Fibroblast of mammary gland (primary cell): Measurements from ENCODE around the gene MYOZ3.

Source experiments
- DNase-seq: peaks from one replicate; pipeline ENCODE4 v3.0.0-alpha.2; 2010; ENCODE audit warnings: low read depth
- H3K4me3 ChIP-seq: 2 replicates; pipeline ENCODE4 v1.5.1; 2011; ENCODE audit warnings: low read depth, mild to moderate bottlenecking, low read length, moderate library complexity; ENCODE audit not compliant: control insufficient read depth
- TF ChIP-seq, protein P1 (sequence below): conservative IDR thresholded peaks from 2 replicates; pipeline ENCODE4 v1.5.1; 2011; ENCODE audit warnings: low read depth, low read length, inconsistent platforms; ENCODE audit not compliant: control insufficient read depth, insufficient read depth

MYOZ3 gene

DNA sequence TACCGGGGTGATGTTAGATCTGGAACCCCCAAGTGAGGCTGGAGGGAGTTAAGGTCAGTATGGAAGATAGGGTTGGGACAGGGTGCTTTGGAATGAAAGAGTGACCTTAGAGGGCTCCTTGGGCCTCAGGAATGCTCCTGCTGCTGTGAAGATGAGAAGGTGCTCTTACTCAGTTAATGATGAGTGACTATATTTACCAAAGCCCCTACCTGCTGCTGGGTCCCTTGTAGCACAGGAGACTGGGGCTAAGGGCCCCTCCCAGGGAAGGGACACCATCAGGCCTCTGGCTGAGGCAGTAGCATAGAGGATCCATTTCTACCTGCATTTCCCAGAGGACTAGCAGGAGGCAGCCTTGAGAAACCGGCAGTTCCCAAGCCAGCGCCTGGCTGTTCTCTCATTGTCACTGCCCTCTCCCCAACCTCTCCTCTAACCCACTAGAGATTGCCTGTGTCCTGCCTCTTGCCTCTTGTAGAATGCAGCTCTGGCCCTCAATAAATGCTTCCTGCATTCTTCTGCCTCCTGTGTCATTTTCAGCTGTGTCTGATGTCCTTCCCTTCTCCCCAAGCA lies 2.3 kb upstream of the MYOZ3 start:
- no peak overlapping the region for H3K4me3 ChIP-seq
- no peak for DNase-seq
- TF ChIP-seq, protein P1, sequence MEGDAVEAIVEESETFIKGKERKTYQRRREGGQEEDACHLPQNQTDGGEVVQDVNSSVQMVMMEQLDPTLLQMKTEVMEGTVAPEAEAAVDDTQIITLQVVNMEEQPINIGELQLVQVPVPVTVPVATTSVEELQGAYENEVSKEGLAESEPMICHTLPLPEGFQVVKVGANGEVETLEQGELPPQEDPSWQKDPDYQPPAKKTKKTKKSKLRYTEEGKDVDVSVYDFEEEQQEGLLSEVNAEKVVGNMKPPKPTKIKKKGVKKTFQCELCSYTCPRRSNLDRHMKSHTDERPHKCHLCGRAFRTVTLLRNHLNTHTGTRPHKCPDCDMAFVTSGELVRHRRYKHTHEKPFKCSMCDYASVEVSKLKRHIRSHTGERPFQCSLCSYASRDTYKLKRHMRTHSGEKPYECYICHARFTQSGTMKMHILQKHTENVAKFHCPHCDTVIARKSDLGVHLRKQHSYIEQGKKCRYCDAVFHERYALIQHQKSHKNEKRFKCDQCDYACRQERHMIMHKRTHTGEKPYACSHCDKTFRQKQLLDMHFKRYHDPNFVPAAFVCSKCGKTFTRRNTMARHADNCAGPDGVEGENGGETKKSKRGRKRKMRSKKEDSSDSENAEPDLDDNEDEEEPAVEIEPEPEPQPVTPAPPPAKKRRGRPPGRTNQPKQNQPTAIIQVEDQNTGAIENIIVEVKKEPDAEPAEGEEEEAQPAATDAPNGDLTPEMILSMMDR = no peak

DNA sequence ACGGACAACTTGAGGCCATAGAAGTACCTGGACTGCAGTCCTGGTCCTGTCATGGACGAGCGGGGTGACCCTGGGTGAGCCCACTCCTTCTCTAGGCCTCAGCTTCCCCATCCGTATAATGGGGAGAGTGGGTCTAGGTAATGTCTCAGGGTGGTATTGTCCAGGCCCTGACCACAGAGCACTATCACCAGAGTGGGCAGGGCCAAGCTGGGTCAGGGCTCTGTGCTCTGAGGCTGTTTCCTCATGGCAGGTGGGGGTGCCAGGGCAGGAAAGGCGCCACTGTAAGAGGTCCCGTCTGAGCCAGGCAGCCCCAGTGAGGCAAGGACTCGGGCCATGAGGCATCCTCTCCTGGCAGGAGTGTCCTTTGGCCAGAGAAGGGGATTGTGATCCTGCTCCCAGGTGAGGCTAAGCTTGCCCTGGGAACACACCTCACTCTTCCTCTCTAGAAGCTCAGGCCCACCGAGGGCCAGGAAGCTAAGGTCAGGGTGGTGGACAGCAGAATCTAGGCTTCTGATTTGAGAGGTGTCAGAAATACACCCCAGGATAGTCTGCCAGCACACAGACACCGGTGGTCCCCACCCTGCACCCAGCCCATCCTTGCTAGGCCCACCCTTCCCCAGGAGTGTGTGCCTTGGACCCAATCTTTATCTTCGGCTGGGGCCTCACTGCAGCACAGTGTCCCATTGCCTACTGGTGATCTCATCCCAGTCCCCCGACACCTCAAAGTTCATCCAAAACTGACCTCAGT lies 1.5 kb upstream of the MYOZ3 start:
- TF ChIP-seq, protein P1 = no peak
- no peak for DNase-seq
- no peak overlapping the region for H3K4me3 ChIP-seq

DNA sequence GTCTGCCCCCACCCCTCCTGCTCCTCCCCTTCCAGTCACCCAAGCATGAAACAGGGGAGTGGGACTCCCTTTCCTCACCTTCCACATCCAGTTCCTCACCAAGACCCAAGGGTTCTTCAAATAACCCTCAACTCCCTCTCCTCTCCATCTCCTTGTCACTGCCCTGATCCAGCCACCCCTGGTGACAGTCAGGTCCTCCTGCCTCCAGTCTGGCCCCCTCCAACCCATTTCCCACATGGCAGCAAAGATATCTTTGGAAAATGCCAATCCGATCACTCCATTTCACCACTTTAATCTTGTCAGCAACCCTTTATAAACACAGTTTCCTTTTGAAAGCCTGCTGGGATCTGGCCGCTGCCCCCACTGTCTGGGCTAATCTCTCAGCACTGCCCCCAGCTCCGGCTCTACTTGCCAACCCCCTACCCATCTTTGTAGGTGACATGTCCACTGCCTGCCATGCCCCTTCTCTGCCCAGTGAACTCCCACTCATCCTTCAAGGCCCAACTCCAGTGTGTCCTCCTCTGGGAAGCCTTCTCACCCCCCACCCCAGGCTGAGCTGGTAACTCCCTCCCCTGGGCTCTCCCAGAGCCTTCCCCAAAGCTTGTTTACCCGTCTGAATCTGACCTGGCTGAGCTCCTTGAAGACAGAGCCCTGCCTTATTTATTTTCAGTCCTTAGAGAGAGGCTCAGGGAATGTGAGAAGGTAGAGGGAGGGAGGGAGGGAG lies 781 bp upstream of the MYOZ3 start:
- TF ChIP-seq, protein P1 = no peak
- no peak for DNase-seq

DNA sequence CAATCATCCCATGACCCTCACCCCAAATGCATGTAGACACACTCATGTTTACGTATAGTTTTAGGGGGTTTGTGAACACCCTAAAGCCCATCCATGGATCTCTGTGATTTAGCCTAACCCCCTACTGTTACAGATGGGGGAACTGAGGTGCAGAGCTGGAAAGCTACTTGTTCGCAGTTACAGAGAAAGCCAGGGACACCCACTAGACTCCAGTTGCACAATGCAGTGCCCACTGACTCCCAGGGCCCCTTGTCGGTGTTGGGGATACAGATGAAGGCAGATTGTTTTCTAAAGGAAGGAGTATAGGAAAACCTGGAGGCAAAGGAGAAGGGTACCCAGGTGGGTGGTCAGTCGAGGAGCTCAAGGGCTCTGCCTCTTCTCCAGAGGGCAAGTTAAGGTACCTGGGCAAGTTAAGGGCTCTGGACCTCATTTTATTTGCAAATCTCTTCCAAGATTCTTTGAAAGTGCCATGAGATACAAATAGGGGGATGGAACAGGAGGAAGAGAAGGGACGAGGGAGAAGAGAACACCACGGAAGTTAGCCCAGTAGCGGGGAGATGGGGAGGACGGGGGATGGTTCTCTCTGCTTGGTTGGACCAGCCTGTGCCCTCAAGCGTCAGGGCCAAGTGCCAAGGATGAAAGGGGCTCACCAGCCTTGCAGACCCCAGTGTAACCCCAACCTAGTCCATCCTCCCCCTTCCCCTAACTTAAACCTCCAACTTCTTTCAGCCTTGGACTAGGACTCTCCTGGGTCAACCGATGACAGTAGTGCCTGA lies 958 bp downstream of the MYOZ3 start:
- no peak overlapping the region for H3K4me3 ChIP-seq
- TF ChIP-seq, protein P1 = no peak

More for the DNA sequence above, 781 bp upstream of the MYOZ3 start:
- no peak overlapping the region for H3K4me3 ChIP-seq

DNA sequence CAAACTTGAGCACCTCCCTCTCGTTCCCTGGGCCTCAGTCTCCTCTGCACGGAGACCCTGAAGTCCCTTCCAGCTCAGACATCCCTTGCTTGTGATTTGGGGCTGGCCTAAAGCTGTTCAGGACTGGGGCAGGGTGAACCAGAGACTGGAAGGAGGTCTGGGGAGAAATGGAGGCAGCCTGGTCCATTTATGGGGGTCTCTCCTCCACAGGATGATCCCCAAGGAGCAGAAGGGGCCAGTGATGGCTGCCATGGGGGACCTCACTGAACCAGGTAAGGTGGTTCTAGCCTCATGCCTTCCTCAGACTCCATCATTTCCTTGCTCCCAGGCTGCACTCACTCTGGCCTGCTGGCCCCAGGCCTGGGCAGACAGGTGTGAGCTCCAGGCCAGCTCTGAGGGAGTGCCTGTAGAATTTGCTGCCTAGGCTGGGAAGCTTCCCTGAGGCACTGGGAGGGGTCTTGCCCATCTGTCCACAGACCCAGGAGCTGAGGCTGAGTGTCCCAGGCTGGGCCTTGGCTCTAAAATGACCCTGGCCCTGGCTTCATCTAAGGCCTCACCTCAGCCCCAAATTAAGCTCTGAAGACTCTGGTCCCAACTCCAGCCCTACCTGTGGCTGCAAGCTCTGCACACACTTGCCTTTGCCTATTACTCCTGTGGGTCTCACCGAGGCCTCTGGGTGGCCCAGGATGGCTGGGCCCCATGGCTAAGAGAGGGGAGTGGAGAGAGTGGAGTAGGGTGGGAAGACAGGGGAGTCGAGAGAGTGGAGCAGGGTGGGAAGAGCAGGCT lies 1.9 kb downstream of the MYOZ3 start:
- TF ChIP-seq, protein P1 = no peak
- DNase-seq = no peak
- no peak overlapping the region for H3K4me3 ChIP-seq

More for the DNA sequence above, 958 bp downstream of the MYOZ3 start:
- DNase-seq = no peak

DNA sequence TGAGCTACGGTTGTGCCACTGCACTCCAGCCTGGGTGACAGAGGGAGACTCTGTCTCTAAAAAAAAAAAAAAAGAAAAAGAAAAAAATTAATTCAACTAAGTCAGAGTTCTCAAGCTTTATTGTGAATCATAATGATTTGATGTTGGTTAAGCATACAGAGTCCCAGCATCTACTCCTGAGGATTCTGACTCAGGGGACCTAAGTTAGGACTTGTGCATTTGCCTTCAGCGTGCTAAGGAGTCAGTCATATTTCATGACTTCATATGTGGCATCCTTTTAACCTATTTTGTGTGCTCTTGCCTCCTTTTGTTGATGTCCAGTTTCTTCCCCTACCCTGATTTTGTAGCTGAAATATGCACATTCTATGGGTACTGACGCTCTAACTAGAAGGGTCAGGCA lies 2.9 kb downstream of the MYOZ3 start:
- no peak overlapping the region for H3K4me3 ChIP-seq
- TF ChIP-seq, protein P1 = no peak
- no peak for DNase-seq
